Measurements from ENCODE around the gene SAT2.

GRCh38 chr17:7650509-7651096 is 23.0 kb upstream of the SAT2 start, which contains the start of gene ATP1B2:
- TF ChIP-seq CTCF (IDR thresholded peaks at IDR 0.05) (no peak), EZH2 (IDR thresholded peaks at IDR 0.05) (no peak), EZH2phosphoT487 (IDR thresholded peaks at IDR 0.05) (no peak)

Data from neural progenitor cell (in vitro differentiated cells).